ENCODE measurements around the gene SNAP47. TPM values are rescaled to one million over a fixed set of nuclear protein-coding genes. Genes with fewer than 3 reads are reported as not detected.

The SNAP47 gene
- total and polyA plus RNA-seq, 2 of the 4 experiments (the other 2 are of a cell fraction), result 39.4 to 72.9 TPM

DNA sequence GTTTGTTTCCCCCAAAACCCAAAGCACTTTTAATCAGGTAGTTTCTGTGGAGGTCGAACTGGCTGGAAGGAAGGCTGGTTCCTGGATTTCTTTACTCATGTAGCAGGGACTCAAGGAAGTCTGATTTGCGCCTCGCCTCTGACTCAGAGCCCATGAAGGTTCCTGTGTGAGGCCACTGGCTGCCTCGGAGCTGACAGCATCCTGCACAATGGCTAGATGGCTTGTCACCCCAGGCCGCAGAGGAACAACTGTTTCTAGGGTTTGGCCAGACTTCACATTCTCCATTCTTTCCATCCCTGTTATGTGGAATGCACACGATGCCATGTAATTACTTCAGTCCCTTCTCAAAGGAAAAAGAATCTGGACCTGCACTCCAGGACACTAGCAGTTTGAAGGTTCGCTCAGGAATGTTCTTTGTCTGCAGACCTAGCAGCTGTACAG lies 41.1 kb downstream of the SNAP47 start:
- H3K4me3 ChIP-seq (ENCODE audit: insufficient read depth, low read depth, low read length), result no peak overlapping the region
- dilution Hi-C loops (cut with HindIII; ENCODE audit: low sequenced_read_pairs, unreplicated experiment) (no loop called here), in situ Hi-C loops (cut with MboI; ENCODE audit: low sequenced_read_pairs) (no loop called here), intact Hi-C loops (cut with micrococcal nuclease) (no loop called here)
- H3K27ac ChIP-seq (ENCODE audit: insufficient read depth, low read length), result no peak overlapping the region
- no peak overlapping the region for H3K14ac ChIP-seq (replicated peaks; ENCODE audit: low read depth, low read length)
- peaks cover 21% of the 10 kb centered on the region for H3K9me1 ChIP-seq (ENCODE audit: insufficient read depth, low read length)
- H2BK15ac ChIP-seq (ENCODE audit: low read depth, low read length), result no peak overlapping the region; the same call in 2 of the 3 replicates
- H4K8ac ChIP-seq (ENCODE audit: low read depth in 2 of 2, low read length in 2 of 2), result peak overlapping the region in 1 of 2 experiments; percentile 25; a peak in 1 of 4 replicates
- no peak overlapping the region for H2AK5ac ChIP-seq (ENCODE audit: low read depth, low read length)
- peak; percentile 85 for ATAC-seq (ENCODE audit: low read depth)
- no peak overlapping the region for H3K56ac ChIP-seq (ENCODE audit: extremely low read depth, insufficient read depth, low read length)
- no peak overlapping the region; the same call in 1 of the 2 replicates for H2BK20ac ChIP-seq (ENCODE audit: low read depth, low read length)
- no peak overlapping the region for H3K18ac ChIP-seq (ENCODE audit: low read depth, low read length)
- H3K23ac ChIP-seq (ENCODE audit: low read depth, low read length), result peak overlapping the region; percentile 20; the same call in 1 of the 2 replicates
- TF ChIP-seq FOS (IDR thresholded peaks at IDR 0.05; ENCODE audit: low read depth, low read length) (0 out of 2 replicates have a peak, but pooled peaks have one; percentile 23), RAD21 (IDR thresholded peaks at IDR 0.05; ENCODE audit: low read length) (no peak)
- H2AFZ ChIP-seq (replicated peaks; ENCODE audit: low read length, poor library complexity), result peak overlapping the region; percentile 16
- no peak overlapping the region for H3K9ac ChIP-seq (ENCODE audit: low read depth, low read length)
- peaks cover 16% of the 10 kb centered on the region for H3K4me1 ChIP-seq (ENCODE audit: control insufficient read depth, insufficient read depth, low read length)
- H4K91ac ChIP-seq (ENCODE audit: insufficient read depth, low read depth, low read length), result no peak overlapping the region
- peak; percentile 80 for DNase-seq
- H2BK5ac ChIP-seq (ENCODE audit: low read depth, low read length, poor library complexity, severe bottlenecking), result peak overlapping the region; percentile 49
- peaks cover 0 to 10% of the 10 kb centered on the region in 2 experiments; a peak in 1 of 4 replicates for H3K79me1 ChIP-seq (ENCODE audit: low read depth in 1 of 2, low read length in 2 of 2)
- CTCF ChIA-PET, result interaction anchor here (0.5 to 1.6 kb wide), 3 partner anchors 14 to 911 kb away, joined by 4 to 6 read pairs (median 5); no protein-coding TSS in a partner anchor
- no peaks in the 10 kb centered on the region for H3K27me3 ChIP-seq (ENCODE audit: control insufficient read depth, insufficient read depth, low read length)
- H4K20me1 ChIP-seq (ENCODE audit: insufficient read depth, low read length), result peaks cover 9% of the 10 kb centered on the region; the same call in 1 of the 2 replicates
- no peak overlapping the region for H4K5ac ChIP-seq (ENCODE audit: low read depth, low read length)
- 60% methylated on average over 1 of the region's 7 CpGs; no CpG with 5 or more reads in 1 of the 2 experiments for WGBS, 2 experiments (ENCODE audit: extremely low coverage in 2 of 2, insufficient read length in 1 of 2)
- peak overlapping the region; percentile 6 for H3K4ac ChIP-seq (ENCODE audit: low read depth, low read length)
- POLR2A ChIA-PET (ENCODE audit: unreplicated experiment), result no interaction called here
- peaks cover 12% of the 10 kb centered on the region; the same call in 1 of the 2 replicates for H3K36me3 ChIP-seq (ENCODE audit: control insufficient read depth, insufficient read depth, low read length)
- no TSS peak for BruUV-seq (replicated peaks)
- 0 out of 2 replicates have a peak overlapping the region, but pooled peaks have one; percentile 16 for H2BK120ac ChIP-seq (ENCODE audit: low read depth, low read length)
- peak overlapping the region; percentile 22 for H2AK9ac ChIP-seq (replicated peaks; ENCODE audit: low read depth, low read length, poor library complexity)
- no peak overlapping the region for H3K4me2 ChIP-seq (ENCODE audit: low read depth, low read length)
- no peaks in the 10 kb centered on the region for H3K9me3 ChIP-seq (ENCODE audit: control insufficient read depth, insufficient read depth, low read length)

Measured in IMR-90 (cell line).